HepG2 (cell line): Measurements from ENCODE around the gene MGAT5.

Source experiments
- BCL6 ChIP-seq: IDR thresholded peaks from 2 replicates; pipeline ENCODE4 v1.6.1; 2016; ENCODE audit warnings: missing genetic modification reagents, missing compliant biosample characterization
- FOXO4 ChIP-seq: sonication (generic); formaldehyde crosslinking; conservative IDR thresholded peaks from 2 replicates; pipeline ENCODE4 v1.8.1; 2023; ENCODE audit warnings: missing genetic modification reagents
- SYNCRIP ChIP-seq: fragments of 200-400 bp; formaldehyde crosslinking; IDR thresholded peaks from 2 replicates; pipeline ENCODE4 v1.6.1; 2018; ENCODE audit warnings: mild to moderate bottlenecking, low read depth, low read length; ENCODE audit not compliant: insufficient read depth
- TCF7L2 ChIP-seq: IDR thresholded peaks from 2 replicates; pipeline ENCODE4 v1.6.1; 2011; ENCODE audit warnings: mild to moderate bottlenecking, low read depth, low read length, moderate library complexity
- U2AF2 ChIP-seq: fragments of 200-400 bp; formaldehyde crosslinking; IDR thresholded peaks from 2 replicates; pipeline ENCODE4 v1.6.1; 2017; ENCODE audit warnings: low read depth, mild to moderate bottlenecking, low read length
- ZNF704 ChIP-seq: sonication (generic); formaldehyde crosslinking; IDR thresholded peaks from 2 replicates; pipeline ENCODE4 v1.8.1; 2023; ENCODE audit warnings: mild to moderate bottlenecking, inconsistent platforms, moderate library complexity, missing genetic modification reagents, borderline replicate concordance

- TF ChIP-seq FOXO4 (CRISPR knock-in tag) (no peak), SYNCRIP (no peak), TCF7L2 (no peak), U2AF2 (no peak), ZNF704 (CRISPR knock-in tag) (no peak), BCL6 (CRISPR knock-in tag) (no peak)
Observed at GRCh38 chr2:134277223-134277622, 23.4 kb downstream of the MGAT5 start.
